Type B pancreatic cell (in vitro differentiated cells): ENCODE data around the gene ALDH16A1. TPM values are rescaled to one million over a fixed set of nuclear protein-coding genes. Genes with fewer than 3 reads are reported as not detected.
A peak's percentile ranks its signal among the peaks of the same experiment; 100 is the strongest.

ENCODE experiments used
- DNase-seq: peaks from one replicate; pipeline ENCODE4 v3.0.0; 2021; ENCODE audit warnings: mixed read lengths; ENCODE audit not compliant: unreplicated experiment; ENCODE audit errors: extremely low spot score
- H3K27ac Mint-ChIP-seq: 2 replicates; pipeline ENCODE4 v1.8.0; 2021; ENCODE audit warnings: mild to moderate bottlenecking, mixed read lengths
- H3K27me3 Mint-ChIP-seq: 2 replicates; pipeline ENCODE4 v1.8.0; 2021; ENCODE audit warnings: mixed read lengths
- H3K36me3 Mint-ChIP-seq: 2 replicates; pipeline ENCODE4 v1.8.0; 2021; ENCODE audit warnings: mixed read lengths
- H3K4me1 Mint-ChIP-seq: one replicate; pipeline ENCODE4 v1.8.0; 2021; ENCODE audit warnings: mixed read lengths; ENCODE audit not compliant: unreplicated experiment
- H3K4me3 Mint-ChIP-seq: 2 replicates; pipeline ENCODE4 v1.8.0; 2021; ENCODE audit warnings: mild to moderate bottlenecking, mixed read lengths
- H3K9me3 Mint-ChIP-seq: 2 replicates; pipeline ENCODE4 v1.8.0; 2021; ENCODE audit warnings: mixed read lengths
- total RNA-seq: library from RNA; stranded (reverse); gene quantifications from 2 replicates; pipeline ENCODE4 v1.2.1, GENCODE V29; 2021; ENCODE audit warnings: low replicate concordance
- TF ChIP-seq, protein P1 (sequence below): fragments of 200-600 bp; sonication (generic); conservative IDR thresholded peaks from 2 replicates; pipeline ENCODE4 v1.5.0; 2021; ENCODE audit warnings: antibody characterized with exemption, mild to moderate bottlenecking

ALDH16A1 gene
- total RNA-seq, 1 donor from 2014 or later: 33.7 TPM

- DNase-seq: peak; percentile 81
- H3K27me3 Mint-ChIP-seq: peaks cover 97% of the 10 kb centered on the region
- H3K27ac Mint-ChIP-seq: no peak overlapping the region
- H3K4me3 Mint-ChIP-seq: peak overlapping the region; percentile 39
- TF ChIP-seq, protein P1, sequence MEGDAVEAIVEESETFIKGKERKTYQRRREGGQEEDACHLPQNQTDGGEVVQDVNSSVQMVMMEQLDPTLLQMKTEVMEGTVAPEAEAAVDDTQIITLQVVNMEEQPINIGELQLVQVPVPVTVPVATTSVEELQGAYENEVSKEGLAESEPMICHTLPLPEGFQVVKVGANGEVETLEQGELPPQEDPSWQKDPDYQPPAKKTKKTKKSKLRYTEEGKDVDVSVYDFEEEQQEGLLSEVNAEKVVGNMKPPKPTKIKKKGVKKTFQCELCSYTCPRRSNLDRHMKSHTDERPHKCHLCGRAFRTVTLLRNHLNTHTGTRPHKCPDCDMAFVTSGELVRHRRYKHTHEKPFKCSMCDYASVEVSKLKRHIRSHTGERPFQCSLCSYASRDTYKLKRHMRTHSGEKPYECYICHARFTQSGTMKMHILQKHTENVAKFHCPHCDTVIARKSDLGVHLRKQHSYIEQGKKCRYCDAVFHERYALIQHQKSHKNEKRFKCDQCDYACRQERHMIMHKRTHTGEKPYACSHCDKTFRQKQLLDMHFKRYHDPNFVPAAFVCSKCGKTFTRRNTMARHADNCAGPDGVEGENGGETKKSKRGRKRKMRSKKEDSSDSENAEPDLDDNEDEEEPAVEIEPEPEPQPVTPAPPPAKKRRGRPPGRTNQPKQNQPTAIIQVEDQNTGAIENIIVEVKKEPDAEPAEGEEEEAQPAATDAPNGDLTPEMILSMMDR: no peak
- H3K9me3 Mint-ChIP-seq: no peaks in the 10 kb centered on the region
- H3K4me1 Mint-ChIP-seq: peaks cover 25% of the 10 kb centered on the region
- no peaks in the 10 kb centered on the region for H3K36me3 Mint-ChIP-seq
These were observed 31.8 kb upstream of the ALDH16A1 start for GRCh38 chr19:49421039-49421877.

- Mint-ChIP-seq H3K9me3 (no peaks in the 10 kb centered on the region), H3K27me3 (peaks cover 97% of the 10 kb centered on the region), H3K4me1 (peaks cover 29% of the 10 kb centered on the region), H3K4me3 (no peak overlapping the region), H3K36me3 (no peaks in the 10 kb centered on the region), H3K27ac (no peak overlapping the region)
- DNase-seq: no peak
- TF ChIP-seq, protein P1: no peak
These were observed 31.2 kb upstream of the ALDH16A1 start for GRCh38 chr19:49421878-49422202.

DNA sequence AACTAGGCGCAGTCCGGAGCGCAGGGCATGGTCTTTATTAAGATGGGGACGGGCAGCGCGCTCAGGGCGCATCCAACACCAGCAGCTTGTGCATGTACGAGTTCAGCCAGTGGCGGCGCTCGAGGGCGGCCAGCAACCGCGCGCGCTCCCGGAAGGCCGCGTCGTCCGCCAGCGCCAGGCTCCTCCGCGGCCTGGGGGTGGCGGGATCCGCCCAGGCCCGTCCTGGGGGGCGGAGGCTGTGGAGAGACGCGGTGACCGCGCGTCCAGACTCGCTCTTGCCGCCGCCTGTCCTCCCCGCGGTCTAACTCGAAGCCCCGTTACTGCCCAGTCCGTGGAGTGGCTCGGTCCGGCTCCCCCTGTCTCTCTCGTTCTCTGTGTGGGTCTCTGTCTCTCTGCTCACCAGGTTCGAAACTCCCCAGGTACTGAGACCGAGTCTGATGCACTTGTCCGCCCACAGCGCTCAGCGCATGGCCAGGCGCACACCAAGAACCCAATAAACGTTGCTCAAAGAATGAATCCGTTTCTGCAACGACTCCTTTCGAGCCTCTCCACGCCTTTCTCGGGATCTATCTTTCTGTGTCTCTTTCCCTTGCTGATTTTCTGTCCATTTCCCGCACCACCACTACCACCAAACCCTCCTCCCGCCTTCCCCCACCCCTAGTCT, 30.5 kb upstream of the ALDH16A1 start:
- H3K4me3 Mint-ChIP-seq: peak overlapping the region; percentile 74
- H3K36me3 Mint-ChIP-seq: no peaks in the 10 kb centered on the region
- no peak for DNase-seq
- TF ChIP-seq, protein P1: peak; percentile 68
- H3K4me1 Mint-ChIP-seq: peaks cover 33% of the 10 kb centered on the region
- peaks cover 96% of the 10 kb centered on the region for H3K27me3 Mint-ChIP-seq
- H3K27ac Mint-ChIP-seq: peak overlapping the region; percentile 23
- no peaks in the 10 kb centered on the region for H3K9me3 Mint-ChIP-seq

GRCh38 chr19:49423071-49423984, 29.7 kb upstream of the ALDH16A1 start, which contains the start of gene PTH2:
Gene PTH2 (minus strand): TSS chr19:49423441. CDS start chr19:49423339, 102 bp downstream.
- TF ChIP-seq, protein P1: no peak
- H3K4me1 Mint-ChIP-seq: peaks cover 34% of the 10 kb centered on the region
- H3K4me3 Mint-ChIP-seq: peak within 1 kb of the TSS; percentile 74
- DNase-seq: no peak
- H3K27me3 Mint-ChIP-seq: peaks cover 96% of the 10 kb centered on the region
- H3K9me3 Mint-ChIP-seq: no peaks in the 10 kb centered on the region
- H3K36me3 Mint-ChIP-seq: no peaks in the 10 kb centered on the region
- peak within 1 kb of the TSS; percentile 23 for H3K27ac Mint-ChIP-seq

- Mint-ChIP-seq H3K4me3 (peak overlapping the region; percentile 8), H3K4me1 (peaks cover 40% of the 10 kb centered on the region), H3K9me3 (no peaks in the 10 kb centered on the region), H3K36me3 (no peaks in the 10 kb centered on the region), H3K27me3 (peaks cover 96% of the 10 kb centered on the region), H3K27ac (no peak overlapping the region)
- no peak for DNase-seq
- TF ChIP-seq, protein P1: no peak
These were observed 29.1 kb upstream of the ALDH16A1 start for GRCh38 chr19:49423985-49424303.
